Smooth muscle cell (in vitro differentiated cells): Measurements from ENCODE around the gene RGS3. TPM values are rescaled to one million over a fixed set of nuclear protein-coding genes. Genes with fewer than 3 reads are reported as not detected.
A peak's percentile ranks its signal among the peaks of the same experiment; 100 is the strongest.

Experiments used
- DNase-seq: peaks from one replicate; lab custom pipeline; 2025; ENCODE audit not compliant: unreplicated experiment; lab: John Stamatoyannopoulos, UW
- H2AFZ ChIP-seq: fragments of 200-600 bp; sonication (generic); 2 replicates; pipeline ENCODE4 v1.6.0; 2016; ENCODE audit warnings: antibody characterized with exemption, low read depth, mild to moderate bottlenecking
- H3F3A ChIP-seq: fragments of 200-600 bp; sonication (generic); 2 replicates; pipeline ENCODE4 v1.6.0; 2017; ENCODE audit warnings: antibody characterized with exemption, low read depth
- H3K27ac ChIP-seq: fragments of 200-600 bp; sonication (generic); 2 replicates; pipeline ENCODE4 v1.5.1; 2016; ENCODE audit warnings: low read depth, mild to moderate bottlenecking
- H3K27me3 ChIP-seq: fragments of 200-600 bp; sonication (generic); 2 replicates; pipeline ENCODE4 v1.6.1; 2016; ENCODE audit warnings: low read depth, mild to moderate bottlenecking
- H3K36me3 ChIP-seq: fragments of 200-600 bp; sonication (generic); 2 replicates; pipeline ENCODE4 v1.5.1; 2016; ENCODE audit warnings: low read depth
- H3K4me1 ChIP-seq: fragments of 200-600 bp; sonication (generic); 2 replicates; pipeline ENCODE4 v1.5.1; 2016; ENCODE audit warnings: low read depth
- H3K4me2 ChIP-seq: fragments of 200-600 bp; sonication (generic); 2 replicates; pipeline ENCODE4 v1.6.0; 2016; ENCODE audit warnings: mild to moderate bottlenecking
- H3K4me3 ChIP-seq: fragments of 200-600 bp; sonication (generic); 2 replicates; pipeline ENCODE4 v1.5.1; 2016; ENCODE audit warnings: mild to moderate bottlenecking
- H3K79me2 ChIP-seq: fragments of 200-600 bp; sonication (generic); 2 replicates; pipeline ENCODE4 v1.6.0; 2016; ENCODE audit warnings: low read depth, mild to moderate bottlenecking
- H3K9ac ChIP-seq: fragments of 200-600 bp; sonication (generic); 2 replicates; pipeline ENCODE4 v1.6.0; 2016; ENCODE audit warnings: low read depth
- H3K9me3 ChIP-seq: fragments of 200-600 bp; sonication (generic); replicated peaks from 2 replicates; pipeline ENCODE4 v1.5.1; 2016; ENCODE audit warnings: low read depth
- H4K20me1 ChIP-seq: fragments of 200-600 bp; sonication (generic); 2 replicates; pipeline ENCODE4 v1.6.0; 2016; ENCODE audit warnings: low read depth
- WGBS: methylation state at CpG from one replicate; pipeline ENCODE4 v1.1.7; 2016; ENCODE audit warnings: low lambda C conversion rate; 5-methylcytosine and 5-hydroxymethylcytosine counted together
- polyA plus RNA-seq: library from polyadenylated mRNA; unstranded; fragments of >200 nt; fragmentation: Nextera tagmentation; extraction: Ambion mirVana; gene quantifications from 2 replicates; pipeline ENCODE4 v1.2.1, GENCODE V29; 2016
- total RNA-seq: library from RNA; depleted of rRNA; stranded (reverse); fragments of >200 nt; gene quantifications from 2 replicates; pipeline ENCODE4 v1.2.3, GENCODE V29; 2014
- TF ChIP-seq, protein P1 (sequence below): fragments of 200-600 bp; sonication (generic); IDR thresholded peaks from 2 replicates; pipeline ENCODE4 v1.5.1; 2017; ENCODE audit warnings: borderline replicate concordance, mild to moderate bottlenecking, antibody characterized with exemption; ENCODE audit not compliant: insufficient read depth, poor library complexity, severe bottlenecking

The RGS3 gene
- total and polyA plus RNA-seq, 2 experiments from 2014 or later: 43.8 to 108 TPM

GRCh38 chr9:113633782-113634595, 170.5 kb downstream of the RGS3 start:
- TF ChIP-seq, protein P1, sequence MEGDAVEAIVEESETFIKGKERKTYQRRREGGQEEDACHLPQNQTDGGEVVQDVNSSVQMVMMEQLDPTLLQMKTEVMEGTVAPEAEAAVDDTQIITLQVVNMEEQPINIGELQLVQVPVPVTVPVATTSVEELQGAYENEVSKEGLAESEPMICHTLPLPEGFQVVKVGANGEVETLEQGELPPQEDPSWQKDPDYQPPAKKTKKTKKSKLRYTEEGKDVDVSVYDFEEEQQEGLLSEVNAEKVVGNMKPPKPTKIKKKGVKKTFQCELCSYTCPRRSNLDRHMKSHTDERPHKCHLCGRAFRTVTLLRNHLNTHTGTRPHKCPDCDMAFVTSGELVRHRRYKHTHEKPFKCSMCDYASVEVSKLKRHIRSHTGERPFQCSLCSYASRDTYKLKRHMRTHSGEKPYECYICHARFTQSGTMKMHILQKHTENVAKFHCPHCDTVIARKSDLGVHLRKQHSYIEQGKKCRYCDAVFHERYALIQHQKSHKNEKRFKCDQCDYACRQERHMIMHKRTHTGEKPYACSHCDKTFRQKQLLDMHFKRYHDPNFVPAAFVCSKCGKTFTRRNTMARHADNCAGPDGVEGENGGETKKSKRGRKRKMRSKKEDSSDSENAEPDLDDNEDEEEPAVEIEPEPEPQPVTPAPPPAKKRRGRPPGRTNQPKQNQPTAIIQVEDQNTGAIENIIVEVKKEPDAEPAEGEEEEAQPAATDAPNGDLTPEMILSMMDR: no peak
- Histone ChIP-seq H3K79me2 (no peaks in the 10 kb centered on the region), H3K36me3 (no peaks in the 10 kb centered on the region), H3K9ac (no peak overlapping the region), H3K4me2 (no peak overlapping the region), H3K27me3 (no peaks in the 10 kb centered on the region), H3K27ac (peak overlapping the region; percentile 68), H3K4me1 (peaks cover 25% of the 10 kb centered on the region), H3K9me3 (no peaks in the 10 kb centered on the region), H4K20me1 (no peaks in the 10 kb centered on the region), H3F3A (peaks cover 10% of the 10 kb centered on the region), H2AFZ (no peak overlapping the region), H3K4me3 (no peak overlapping the region)
- 44% methylated on average over 11 of the region's 11 CpGs for WGBS
- no peak for DNase-seq

- Histone ChIP-seq H3K4me2 (peak overlapping the region; percentile 44), H3F3A (peaks cover 10% of the 10 kb centered on the region), H3K27me3 (no peaks in the 10 kb centered on the region), H3K79me2 (no peaks in the 10 kb centered on the region), H2AFZ (no peak overlapping the region), H3K4me1 (peaks cover 25% of the 10 kb centered on the region), H3K36me3 (no peaks in the 10 kb centered on the region), H3K9me3 (no peaks in the 10 kb centered on the region), H3K27ac (peak overlapping the region; percentile 68), H3K9ac (peak overlapping the region; percentile 23), H3K4me3 (no peak overlapping the region), H4K20me1 (no peaks in the 10 kb centered on the region)
- DNase-seq: no peak
- TF ChIP-seq, protein P1: no peak
- 45% methylated on average over 10 of the region's 10 CpGs for WGBS
These were observed 171.3 kb downstream of the RGS3 start for GRCh38 chr9:113634596-113635515.

DNA sequence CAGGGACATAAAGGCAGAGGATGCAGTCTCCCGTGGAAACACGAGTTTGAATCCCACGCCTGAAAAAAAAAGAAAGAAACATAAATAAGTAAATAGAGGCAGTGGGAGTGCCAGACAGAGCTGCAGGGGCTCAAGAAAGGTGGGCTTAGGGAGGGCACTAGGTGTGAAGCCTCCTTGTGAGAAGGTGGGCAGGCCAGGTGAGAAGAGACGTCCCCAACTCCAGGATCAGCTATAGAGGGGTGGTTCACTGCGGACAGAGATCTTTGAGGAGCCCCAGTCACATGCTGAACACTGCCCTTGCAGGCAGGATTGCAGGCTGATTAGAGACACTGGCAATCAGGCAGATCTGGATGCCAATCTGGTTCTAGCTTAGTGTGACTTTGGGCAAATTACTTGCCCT, 172.1 kb downstream of the RGS3 start:
- no peak overlapping the region for H3K9ac ChIP-seq

More for the DNA sequence above, 172.1 kb downstream of the RGS3 start:
- Histone ChIP-seq H3K4me3 (no peak overlapping the region), H3K27ac (peak overlapping the region; percentile 68), H3K4me2 (peak overlapping the region; percentile 44), H3K4me1 (peaks cover 25% of the 10 kb centered on the region), H3K9me3 (no peaks in the 10 kb centered on the region), H3K36me3 (no peaks in the 10 kb centered on the region), H3F3A (peaks cover 10% of the 10 kb centered on the region), H4K20me1 (no peaks in the 10 kb centered on the region), H2AFZ (no peak overlapping the region), H3K79me2 (no peaks in the 10 kb centered on the region), H3K27me3 (no peaks in the 10 kb centered on the region)
- no peak for DNase-seq
- TF ChIP-seq, protein P1: no peak
- WGBS: 90% methylated on average over 5 of the region's 5 CpGs
